EH (cell line): ENCODE data around the gene CTXND2.
"Not testable (repeated sequence)": the region's sequence is repeated elsewhere in the genome, so short reads cannot be mapped to it uniquely, and the experiment has no call there.

ENCODE experiments used
- DNase-seq: peaks from one replicate; pipeline ENCODE4 v3.0.0-alpha.2; 2015; ENCODE audit warnings: low read depth

CTXND2 gene

DNA sequence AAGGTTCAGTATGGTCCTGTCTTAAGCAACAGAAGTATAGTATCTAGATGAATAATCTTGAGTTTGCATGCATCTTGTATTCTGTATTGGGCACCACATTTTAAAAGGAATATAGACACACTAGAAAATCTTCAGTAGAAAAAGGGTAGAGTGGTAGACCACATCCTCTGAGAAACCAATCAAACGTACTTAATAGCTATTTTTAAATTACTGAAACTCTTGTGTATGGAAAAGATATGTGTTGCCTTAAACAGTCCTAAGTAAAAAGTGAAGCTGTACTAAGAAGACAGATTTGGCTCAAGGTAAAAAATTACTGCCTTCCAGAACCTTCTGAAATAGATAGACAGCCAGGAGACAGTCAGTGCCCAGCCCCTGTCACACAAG, 3.1 kb downstream of the CTXND2 start:
- DNase-seq, result no peak

- DNase-seq, result no peak
These were observed 6.5 kb downstream of the CTXND2 start for GRCh38 chr1:150893336-150893913.

- peak; percentile 46 for DNase-seq
These were observed 8.7 kb downstream of the CTXND2 start for GRCh38 chr1:150895618-150896017.

- not testable (repeated sequence) for DNase-seq
These were observed 12.9 kb downstream of the CTXND2 start for GRCh38 chr1:150899795-150900194.

DNA sequence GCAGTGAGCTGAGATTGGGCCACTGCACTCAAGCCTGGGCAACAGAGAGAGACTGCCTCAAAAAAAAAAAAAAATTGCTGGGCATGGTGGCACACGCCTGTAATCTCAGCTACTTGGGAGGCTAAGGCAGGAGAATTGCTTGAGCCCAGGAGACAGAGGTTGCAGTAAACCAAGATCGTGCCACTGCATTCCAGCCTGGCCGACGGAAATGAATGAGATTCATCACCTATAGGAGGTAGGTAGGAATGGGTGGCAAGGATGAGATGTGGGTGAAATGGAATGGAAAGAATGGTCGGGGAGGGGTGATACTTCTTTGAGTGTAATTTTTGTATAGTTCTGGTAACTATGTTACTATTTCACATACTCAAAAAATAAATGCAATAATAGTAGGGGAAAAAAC, 15.4 kb downstream of the CTXND2 start:
- no peak for DNase-seq

- DNase-seq, result no peak
These were observed 15.8 kb downstream of the CTXND2 start for GRCh38 chr1:150902751-150903150.

GRCh38 chr1:150905301-150905700, 18.4 kb downstream of the CTXND2 start:
- DNase-seq, result no peak

DNA sequence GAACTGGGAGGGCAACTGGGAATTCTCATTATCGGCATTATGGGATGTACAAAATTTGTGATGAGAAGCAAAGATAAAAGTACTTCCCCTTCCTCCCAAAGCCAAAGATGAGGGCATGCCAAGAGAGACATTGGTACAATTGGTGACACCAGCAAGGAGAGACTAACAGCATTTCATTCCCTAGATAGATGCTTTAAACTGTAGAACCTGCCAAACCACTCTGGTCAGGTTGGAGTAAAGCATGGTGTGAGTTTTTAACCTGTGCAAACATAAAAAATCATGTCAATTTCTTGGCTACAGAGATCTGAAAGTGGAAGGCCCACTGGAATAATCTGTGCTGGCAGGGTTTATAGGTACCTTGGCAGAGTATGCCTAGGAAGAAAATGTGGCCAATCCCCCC, 19.4 kb downstream of the CTXND2 start:
- no peak for DNase-seq

- DNase-seq, result no peak
These were observed 19.9 kb downstream of the CTXND2 start for GRCh38 chr1:150906813-150907212.

DNA sequence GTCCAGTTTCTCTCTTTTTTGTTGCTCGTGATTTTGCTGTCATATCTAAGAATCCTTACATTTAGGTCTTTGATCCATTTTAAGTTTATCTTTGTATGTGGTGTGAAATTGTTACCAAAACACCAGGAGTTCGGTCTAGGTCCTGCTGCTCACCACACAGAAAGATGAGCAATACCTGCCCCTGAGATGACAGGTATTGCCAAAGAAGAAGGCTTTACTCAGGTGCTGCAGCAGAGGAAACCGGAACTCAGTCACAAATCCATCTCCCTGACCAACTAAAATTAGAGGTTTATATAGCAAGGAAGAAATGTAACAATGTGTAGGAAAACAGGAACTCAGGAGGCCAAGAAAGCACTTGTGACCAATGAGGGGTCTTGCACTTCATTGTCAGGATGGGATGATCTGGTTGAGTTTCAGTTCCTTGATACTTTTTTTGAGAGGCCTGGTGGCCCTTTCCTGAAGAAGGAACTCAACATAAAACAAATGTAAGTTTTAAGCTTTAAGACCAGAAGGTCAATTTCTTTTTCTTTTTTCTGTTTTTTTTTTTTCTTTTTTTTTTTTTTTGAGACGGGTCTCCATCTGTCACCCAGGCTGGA, 22.7 kb downstream of the CTXND2 start:
- no peak for DNase-seq

DNA sequence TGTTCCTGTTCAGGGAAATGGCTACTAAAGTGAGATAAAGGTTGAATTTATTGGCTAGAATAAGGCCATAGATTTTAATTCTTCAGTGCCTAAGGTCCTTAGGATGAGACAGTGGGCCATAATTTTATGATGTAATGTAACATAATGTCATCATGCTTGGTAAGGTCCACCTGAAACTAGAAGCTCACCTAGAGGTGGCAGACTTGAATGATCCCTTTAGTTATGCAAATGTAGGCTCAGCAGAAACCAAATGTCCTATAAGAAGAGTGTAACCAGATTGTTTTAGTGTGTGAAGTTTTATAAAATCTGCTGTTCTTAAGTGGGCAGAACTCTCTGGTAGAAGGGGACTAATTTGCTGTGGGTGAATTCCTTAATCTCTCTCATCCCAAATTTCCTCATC, 25.7 kb downstream of the CTXND2 start:
- DNase-seq, result no peak

- DNase-seq, result no peak
These were observed 30.5 kb downstream of the CTXND2 start for GRCh38 chr1:150917387-150917786.

DNA sequence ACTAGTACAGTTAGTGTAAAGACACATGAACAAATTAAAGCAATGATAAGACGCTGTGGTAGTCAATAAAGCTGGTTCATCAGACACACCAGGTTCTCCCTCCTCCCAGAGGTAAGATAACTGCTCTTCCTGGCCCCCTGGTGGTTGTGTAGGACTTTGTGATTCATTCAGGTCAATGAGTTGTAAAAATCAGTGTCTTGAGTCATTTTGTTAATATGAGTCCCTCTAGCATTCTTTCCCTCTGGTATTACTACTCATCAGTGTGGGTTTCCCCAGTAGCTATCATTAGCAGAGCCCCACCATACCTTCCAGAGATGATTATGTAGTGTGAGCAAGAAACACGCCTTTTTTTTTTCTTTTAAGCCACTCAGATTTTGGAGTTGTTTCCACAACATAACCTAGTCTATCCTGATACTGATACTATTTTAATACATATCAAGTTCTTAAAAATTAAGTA, 35.6 kb downstream of the CTXND2 start:
- DNase-seq, result peak; percentile 90

- no peak for DNase-seq
These were observed 38.1 kb downstream of the CTXND2 start for GRCh38 chr1:150925080-150925479.

- peak; percentile 98 for DNase-seq
These were observed 39.3 kb downstream of the CTXND2 start, which contains the start of gene SETDB1 for GRCh38 chr1:150926097-150926741. Gene SETDB1 (plus strand): TSS chr1:150926363. CDS start chr1:150927715, 1,352 bp downstream.

- DNase-seq, result no peak
These were observed 40.7 kb downstream of the CTXND2 start for GRCh38 chr1:150927624-150928023.

GRCh38 chr1:150928286-150928685, 41.4 kb downstream of the CTXND2 start:
- peak; percentile 19 for DNase-seq

GRCh38 chr1:150928775-150929174, 41.8 kb downstream of the CTXND2 start:
- DNase-seq, result not testable (repeated sequence)

- peak; percentile 25 for DNase-seq
These were observed 44.8 kb downstream of the CTXND2 start for GRCh38 chr1:150931773-150932172.

DNA sequence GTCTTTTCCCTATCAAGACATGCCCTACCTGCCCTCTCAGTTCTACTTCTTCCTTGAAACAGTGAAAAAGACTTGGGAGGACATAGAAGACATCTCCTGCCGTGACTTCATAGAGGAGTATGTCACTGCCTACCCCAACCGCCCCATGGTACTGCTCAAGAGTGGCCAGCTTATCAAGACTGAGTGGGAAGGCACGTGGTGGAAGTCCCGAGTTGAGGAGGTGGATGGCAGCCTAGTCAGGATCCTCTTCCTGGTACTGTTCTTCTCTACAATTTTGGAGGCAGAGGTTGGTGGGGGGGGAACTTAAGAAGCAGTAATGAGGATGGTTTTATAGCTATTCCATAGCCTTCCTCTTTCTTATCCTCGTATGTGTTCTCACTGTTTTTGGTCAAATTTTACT, 57.9 kb downstream of the CTXND2 start:
- no peak for DNase-seq

- DNase-seq, result no peak
These were observed 67.8 kb downstream of the CTXND2 start for GRCh38 chr1:150954708-150955107.

GRCh38 chr1:150955280-150955679, 68.3 kb downstream of the CTXND2 start:
- DNase-seq, result no peak

- no peak for DNase-seq
These were observed 70.7 kb downstream of the CTXND2 start for GRCh38 chr1:150957666-150958065.

- no peak for DNase-seq
These were observed 73.7 kb downstream of the CTXND2 start for GRCh38 chr1:150960646-150961045.
